Tibial nerve (tissue), 4 donors: Measurements from ENCODE around the gene CELA3A. TPM values are rescaled to one million over a fixed set of nuclear protein-coding genes. Genes with fewer than 3 reads are reported as not detected.

Source experiments
- DNase-seq, 2 donors: peaks; one replicate each; pipeline ENCODE4 v3.0.0-alpha.2; 2019; ENCODE audit warnings: low spot score in 2 of 2
- H3K27ac ChIP-seq, 4 donors: fragments of 200-600 bp; sonication (generic) in 3 of 4; one replicate each; pipeline ENCODE4 v1.5.1; 2017 to 2019; ENCODE audit warnings: mild to moderate bottlenecking in 1 of 4
- H3K27me3 ChIP-seq, 2 donors: fragments of 200-600 bp; sonication (generic) in 1 of 2; one replicate each; pipeline versions ENCODE4 v1.5.1 to v1.6.0; 2017 to 2019
- H3K36me3 ChIP-seq, 3 donors: fragments of 200-600 bp; sonication (generic); one replicate each; pipeline ENCODE4 v1.5.1; 2018 to 2019
- H3K4me1 ChIP-seq, 4 donors: fragments of 200-600 bp; sonication (generic) in 3 of 4; one replicate each; pipeline ENCODE4 v1.5.1; 2017 to 2019
- H3K4me3 ChIP-seq, 4 donors: fragments of 200-600 bp; sonication (generic) in 3 of 4; one replicate each; pipeline ENCODE4 v1.5.1; 2017 to 2019; ENCODE audit warnings: mild to moderate bottlenecking in 1 of 4, moderate library complexity in 1 of 4
- H3K9me3 ChIP-seq, 4 donors: fragments of 200-600 bp; sonication (generic) in 3 of 4; one replicate each; pipeline ENCODE4 v1.5.1; 2017 to 2019
- EP300 ChIP-seq, 2 donors: sonication (generic); formaldehyde crosslinking; IDR thresholded peaks; one replicate each; pipeline ENCODE4 v1.6.1; 2017; ENCODE audit warnings: antibody characterized with exemption in 2 of 2, mild to moderate bottlenecking in 1 of 2
- POLR2A ChIP-seq, 2 donors: fragments of 450-650 bp; IDR thresholded peaks; one replicate each; pipeline ENCODE4 v1.6.1; 2017; ENCODE audit warnings: antibody characterized with exemption in 2 of 2, mild to moderate bottlenecking in 2 of 2, moderate library complexity in 2 of 2
- WGBS, 2 donors: methylation state at CpG; one replicate each; pipeline ENCODE4 v1.1.5; 2018; 5-methylcytosine and 5-hydroxymethylcytosine counted together
- total RNA-seq, 4 donors: library from RNA; depleted of rRNA; stranded (reverse); fragments of >200 nt; gene quantifications; one replicate each; pipeline ENCODE4 v1.1.0, GENCODE V29; 2016
- TF ChIP-seq, protein P1 (sequence below), 5 experiments: fragments of 200-600 bp in 3 of 5; fragments of 450-650 bp in 2 of 5; sonication (generic) in 3 of 5; IDR thresholded peaks; one replicate each; pipeline ENCODE4 v1.5.1; 2016 to 2019; ENCODE audit warnings: antibody characterized with exemption in 5 of 5, mild to moderate bottlenecking in 3 of 5, moderate library complexity in 2 of 5

Gene CELA3A
- total RNA-seq, 4 donors from 2014 or later: 4.0 to 60.6 (median 6.0) TPM

DNA sequence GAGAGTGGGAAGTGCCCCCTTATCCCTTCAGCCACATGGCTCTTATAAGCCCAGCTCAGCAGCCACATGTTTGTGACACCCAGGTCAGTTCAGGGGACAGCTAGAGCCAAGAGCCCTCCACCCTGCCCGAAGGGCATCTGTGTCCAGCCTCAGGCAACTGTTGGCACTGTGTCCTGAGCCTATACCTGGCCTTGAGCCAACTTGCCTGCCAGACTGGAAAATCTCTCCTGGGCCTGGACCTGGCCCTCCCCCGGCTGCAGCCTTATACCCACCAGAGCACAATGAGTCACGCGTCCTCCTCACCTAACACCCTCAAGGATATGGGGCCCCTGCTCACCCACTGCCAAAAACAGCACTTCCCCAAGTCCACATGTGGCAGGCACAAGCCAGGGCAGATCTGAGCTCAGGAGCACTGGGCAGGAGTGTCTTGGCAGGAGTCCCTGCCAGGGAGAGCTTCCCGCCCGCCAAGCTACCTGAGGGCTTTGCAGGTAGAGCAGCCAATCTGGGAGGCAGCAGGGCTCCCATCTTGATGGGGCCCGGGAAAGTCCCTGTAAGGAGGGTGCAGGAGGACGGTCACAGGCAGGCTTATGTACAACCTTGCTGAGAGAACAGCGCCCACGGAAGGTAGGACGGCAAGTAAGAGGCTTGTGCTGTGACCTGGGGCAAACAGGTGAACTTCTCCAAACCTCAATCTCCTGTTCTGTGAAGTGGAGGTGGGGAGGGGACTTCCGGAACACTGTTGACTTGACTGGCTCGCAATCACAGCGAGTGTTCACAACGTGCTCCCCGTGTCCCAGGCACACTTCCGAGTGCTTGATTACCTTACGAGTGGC is 44.5 kb upstream of the CELA3A start:
- Histone ChIP-seq H3K4me3 (no peak overlapping the region), H3K36me3 (no peaks in the 10 kb centered on the region), H3K9me3 (no peaks in the 10 kb centered on the region), H3K27me3 (no peaks in the 10 kb centered on the region), H3K4me1 (peaks cover 0 to 25% (median 13%) of the 10 kb centered on the region in 4 donors), H3K27ac (peak overlapping the region in 2 of 4 donors; percentile 8 to 69)
- WGBS, 2 donors: 79 to 82% methylated on average over 16 of the region's 18 CpGs
- TF ChIP-seq POLR2A (IDR thresholded peaks at IDR 0.05) (no peak), EP300 (IDR thresholded peaks at IDR 0.05) (no peak)
- TF ChIP-seq, protein P1, sequence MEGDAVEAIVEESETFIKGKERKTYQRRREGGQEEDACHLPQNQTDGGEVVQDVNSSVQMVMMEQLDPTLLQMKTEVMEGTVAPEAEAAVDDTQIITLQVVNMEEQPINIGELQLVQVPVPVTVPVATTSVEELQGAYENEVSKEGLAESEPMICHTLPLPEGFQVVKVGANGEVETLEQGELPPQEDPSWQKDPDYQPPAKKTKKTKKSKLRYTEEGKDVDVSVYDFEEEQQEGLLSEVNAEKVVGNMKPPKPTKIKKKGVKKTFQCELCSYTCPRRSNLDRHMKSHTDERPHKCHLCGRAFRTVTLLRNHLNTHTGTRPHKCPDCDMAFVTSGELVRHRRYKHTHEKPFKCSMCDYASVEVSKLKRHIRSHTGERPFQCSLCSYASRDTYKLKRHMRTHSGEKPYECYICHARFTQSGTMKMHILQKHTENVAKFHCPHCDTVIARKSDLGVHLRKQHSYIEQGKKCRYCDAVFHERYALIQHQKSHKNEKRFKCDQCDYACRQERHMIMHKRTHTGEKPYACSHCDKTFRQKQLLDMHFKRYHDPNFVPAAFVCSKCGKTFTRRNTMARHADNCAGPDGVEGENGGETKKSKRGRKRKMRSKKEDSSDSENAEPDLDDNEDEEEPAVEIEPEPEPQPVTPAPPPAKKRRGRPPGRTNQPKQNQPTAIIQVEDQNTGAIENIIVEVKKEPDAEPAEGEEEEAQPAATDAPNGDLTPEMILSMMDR (IDR thresholded peaks at IDR 0.05): no peak
- no peak for DNase-seq

DNA sequence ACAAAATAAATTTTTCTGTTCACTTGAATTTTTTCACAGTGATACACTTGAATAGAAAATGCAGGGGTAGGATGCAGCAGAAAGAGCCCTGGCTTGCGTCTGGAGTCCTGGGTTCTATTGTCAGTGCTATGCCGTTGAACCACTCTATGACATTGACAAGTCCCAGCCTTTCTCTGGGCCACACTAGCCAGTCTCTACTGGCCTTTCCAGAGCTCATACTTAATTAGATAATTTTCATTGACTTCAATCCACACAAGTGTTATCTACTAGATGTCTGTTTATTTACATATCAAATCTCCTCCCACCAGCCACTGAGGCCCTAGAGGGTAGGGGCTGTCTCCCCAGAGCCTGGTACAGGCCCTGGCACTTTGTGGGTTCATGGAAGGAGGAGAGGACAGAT is 40.1 kb upstream of the CELA3A start:
- Histone ChIP-seq H3K9me3 (no peaks in the 10 kb centered on the region), H3K27me3 (no peaks in the 10 kb centered on the region), H3K27ac (no peak overlapping the region), H3K36me3 (no peaks in the 10 kb centered on the region), H3K4me1 (peaks cover 0 to 19% (median 11%) of the 10 kb centered on the region in 4 donors), H3K4me3 (no peak overlapping the region)
- no peak for TF ChIP-seq EP300 (IDR thresholded peaks at IDR 0.05)
- TF ChIP-seq, protein P1 (IDR thresholded peaks at IDR 0.05): no peak
- TF ChIP-seq POLR2A (IDR thresholded peaks at IDR 0.05): no peak
- DNase-seq: no peak
- 85 to 87% methylated on average over 2 of the region's 2 CpGs for WGBS, 2 donors

DNA sequence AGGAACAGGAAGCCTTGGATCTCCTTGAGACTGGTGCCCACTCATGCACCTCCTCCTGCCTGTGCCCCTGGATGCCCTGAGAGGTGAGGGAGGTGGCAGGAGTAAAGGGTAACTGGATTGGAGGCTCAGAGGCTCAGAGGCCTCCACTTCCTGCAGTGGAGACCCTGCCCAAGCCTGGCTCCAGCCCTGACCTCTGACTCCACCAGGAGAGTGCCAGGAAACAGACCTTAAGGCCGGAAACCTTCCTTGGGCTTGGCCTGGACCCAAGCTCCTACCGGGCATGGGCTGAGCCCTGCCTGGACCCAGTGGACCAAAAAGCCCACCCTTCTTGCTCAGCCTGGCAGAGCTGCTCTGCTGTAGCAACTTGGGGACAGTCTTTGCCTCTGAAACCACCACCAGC is 39.7 kb upstream of the CELA3A start:
- peak overlapping the region in 1 of 4 donors; percentile 21 for H3K27ac ChIP-seq
- no peak overlapping the region for H3K4me3 ChIP-seq
- H3K9me3 ChIP-seq: no peaks in the 10 kb centered on the region
- TF ChIP-seq EP300 (IDR thresholded peaks at IDR 0.05): no peak
- no peak for TF ChIP-seq POLR2A (IDR thresholded peaks at IDR 0.05)
- TF ChIP-seq, protein P1 (IDR thresholded peaks at IDR 0.05): no peak
- peaks cover 0 to 14% (median 6%) of the 10 kb centered on the region in 4 donors for H3K4me1 ChIP-seq
- no CpG with 5 or more reads among the region's 2 CpGs for WGBS, 2 donors
- DNase-seq: no peak
- H3K27me3 ChIP-seq: no peaks in the 10 kb centered on the region
- H3K36me3 ChIP-seq: no peaks in the 10 kb centered on the region

DNA sequence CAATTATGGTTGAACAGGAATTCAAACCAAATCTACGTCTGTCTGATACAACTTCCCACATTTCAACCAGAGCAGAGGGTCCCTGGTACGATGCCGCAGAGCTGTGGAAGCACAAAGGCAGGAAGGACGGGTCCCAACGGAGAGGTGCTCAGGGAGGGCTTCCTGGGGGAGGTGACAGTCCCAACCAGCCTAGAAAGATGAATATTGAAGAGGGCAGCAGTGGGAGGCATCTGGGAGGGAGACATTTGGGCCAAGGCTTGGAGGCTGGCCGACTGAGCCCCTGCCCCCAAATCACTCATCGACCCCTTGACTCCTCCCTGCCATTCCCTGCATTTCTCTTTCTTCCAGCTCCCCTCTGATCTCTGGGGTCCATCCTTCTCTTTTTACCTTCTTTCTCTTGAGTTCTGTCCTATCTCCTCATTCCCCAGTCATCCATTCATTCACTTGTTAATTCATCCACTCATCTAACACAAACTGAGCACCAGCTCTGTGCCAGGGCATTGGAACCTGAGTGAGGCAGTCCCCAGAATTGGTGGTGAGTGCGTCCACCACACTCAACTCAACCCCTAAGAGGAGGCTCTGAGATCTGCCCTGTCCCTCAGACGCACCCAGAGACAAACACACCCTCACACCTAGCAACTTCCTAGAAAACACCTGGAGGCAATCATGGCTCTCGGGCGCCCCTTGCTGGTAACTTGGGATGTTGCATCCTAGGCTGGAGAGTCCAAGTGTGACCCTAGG is 37.8 kb upstream of the CELA3A start:
- peak overlapping the region in 1 of 4 donors; percentile 21 for H3K27ac ChIP-seq
- no peaks in the 10 kb centered on the region for H3K36me3 ChIP-seq
- peak; percentile 76 to 91 for DNase-seq
- 45 to 50% methylated on average over 11 of the region's 11 CpGs for WGBS, 2 donors
- no peaks in the 10 kb centered on the region for H3K9me3 ChIP-seq
- H3K27me3 ChIP-seq: no peaks in the 10 kb centered on the region
- no peak overlapping the region for H3K4me3 ChIP-seq
- TF ChIP-seq EP300 (IDR thresholded peaks at IDR 0.05) (peak in 1 of 2 donors; percentile 65), POLR2A (IDR thresholded peaks at IDR 0.05) (no peak)
- TF ChIP-seq, protein P1 (IDR thresholded peaks at IDR 0.05): peak; percentile 86 to 93 (median 88)
- peaks cover 0 to 5% (median 2%) of the 10 kb centered on the region in 4 donors for H3K4me1 ChIP-seq
